H9 (cell line): ENCODE data around the gene UBE3B. TPM values are rescaled to one million over a fixed set of nuclear protein-coding genes. Genes with fewer than 3 reads are reported as not detected.

ENCODE experiments used
- DNase-seq: peaks from one replicate; pipeline ENCODE4 v3.0.0-alpha.2; 2017
- H2AFZ ChIP-seq: one replicate; pipeline ENCODE4 v1.6.1; 2013; ENCODE audit warnings: mild to moderate bottlenecking, low read length, control low read depth, moderate library complexity
- H2AK5ac ChIP-seq: 2 replicates; pipeline ENCODE4 v1.6.1; 2013; ENCODE audit warnings: low read length, control low read depth, mixed read lengths; ENCODE audit not compliant: insufficient read length
- H2BK120ac ChIP-seq: one replicate; pipeline ENCODE4 v1.6.1; 2013; ENCODE audit warnings: low read depth, mild to moderate bottlenecking, low read length, control low read depth, inconsistent platforms; ENCODE audit not compliant: poor library complexity, severe bottlenecking
- H2BK12ac ChIP-seq: 2 replicates; pipeline ENCODE4 v1.6.1; 2013; ENCODE audit warnings: low read length, control low read depth, mixed read lengths, low read depth; ENCODE audit not compliant: insufficient read length
- H2BK15ac ChIP-seq: 2 replicates; pipeline ENCODE4 v1.6.1; 2013; ENCODE audit warnings: low read depth, low read length, control low read depth
- H2BK20ac ChIP-seq: one replicate; pipeline ENCODE4 v1.6.1; 2013; ENCODE audit warnings: low read depth, mild to moderate bottlenecking, low read length, control low read depth, inconsistent platforms; ENCODE audit not compliant: poor library complexity, severe bottlenecking
- H2BK5ac ChIP-seq: 2 replicates; pipeline ENCODE4 v1.6.1; 2013; ENCODE audit warnings: low read length, control low read depth, mixed read lengths; ENCODE audit not compliant: insufficient read length
- H3K14ac ChIP-seq: 2 replicates; pipeline ENCODE4 v1.6.1; 2013; ENCODE audit warnings: low read length, control low read depth; ENCODE audit not compliant: insufficient read depth
- H3K18ac ChIP-seq: 2 replicates; pipeline ENCODE4 v1.6.1; 2013; ENCODE audit warnings: low read depth, mild to moderate bottlenecking, mixed read lengths, low read length, control low read depth; ENCODE audit not compliant: insufficient read length
- H3K23ac ChIP-seq: 2 replicates; pipeline ENCODE4 v1.6.1; 2013; ENCODE audit warnings: low read length, control low read depth, mixed read lengths, low read depth; ENCODE audit not compliant: insufficient read length
- H3K23me2 ChIP-seq: 2 replicates; pipeline ENCODE4 v1.6.1; 2013; ENCODE audit warnings: low read depth, mild to moderate bottlenecking, mixed read lengths, low read length, control low read depth; ENCODE audit not compliant: insufficient read length, poor library complexity, severe bottlenecking
- H3K27ac ChIP-seq: 2 replicates; pipeline ENCODE4 v1.5.1; 2013; ENCODE audit warnings: low read length, control low read depth, mixed read lengths, low read depth; ENCODE audit not compliant: insufficient read length
- H3K27me3 ChIP-seq: 2 replicates; pipeline ENCODE4 v1.6.1; 2013; ENCODE audit warnings: low read length, control low read depth, inconsistent platforms; ENCODE audit not compliant: insufficient read depth
- H3K4ac ChIP-seq: 2 replicates; pipeline ENCODE4 v1.6.1; 2013; ENCODE audit warnings: low read depth, mild to moderate bottlenecking, control low read depth, inconsistent platforms, low read length, moderate library complexity
- H3K4me1 ChIP-seq: 2 replicates; pipeline ENCODE4 v1.6.1; 2013; ENCODE audit warnings: low read length, control low read depth, inconsistent platforms; ENCODE audit not compliant: insufficient read depth
- H3K4me2 ChIP-seq: 2 replicates; pipeline ENCODE4 v1.6.1; 2013; ENCODE audit warnings: low read length, control low read depth, mixed read lengths; ENCODE audit not compliant: insufficient read length, insufficient read depth
- H3K56ac ChIP-seq: 2 replicates; pipeline ENCODE4 v1.6.1; 2013; ENCODE audit warnings: low read depth, mild to moderate bottlenecking, mixed read lengths, low read length, control low read depth; ENCODE audit not compliant: insufficient read length
- H3K79me1 ChIP-seq: 2 replicates; pipeline ENCODE4 v1.6.1; 2013; ENCODE audit warnings: low read depth, mild to moderate bottlenecking, moderate library complexity, low read length, control low read depth, inconsistent platforms; ENCODE audit not compliant: insufficient read depth, poor library complexity, severe bottlenecking
- H3K79me2 ChIP-seq: 2 replicates; pipeline ENCODE4 v1.6.1; 2013; ENCODE audit warnings: low read length, control low read depth, inconsistent platforms; ENCODE audit not compliant: insufficient read depth
- H3K9ac ChIP-seq: 2 replicates; pipeline ENCODE4 v1.6.1; 2013; ENCODE audit warnings: low read length, control low read depth, mixed read lengths; ENCODE audit not compliant: insufficient read length; ENCODE audit errors: extremely low read depth
- H3K9me3 ChIP-seq: one replicate; pipeline ENCODE4 v1.6.1; 2013; ENCODE audit warnings: low read depth, low read length, inconsistent platforms; ENCODE audit not compliant: control insufficient read depth
- H3T11ph ChIP-seq: one replicate; pipeline ENCODE4 v1.6.1; 2013; ENCODE audit warnings: mild to moderate bottlenecking, low read length, control low read depth, inconsistent platforms
- H4K20me1 ChIP-seq: one replicate; pipeline ENCODE4 v1.6.1; 2013; ENCODE audit not compliant: control insufficient read depth, insufficient read length, insufficient read depth
- H4K5ac ChIP-seq: 2 replicates; pipeline ENCODE4 v1.6.1; 2013; ENCODE audit warnings: low read depth, mild to moderate bottlenecking, mixed read lengths, low read length, control low read depth; ENCODE audit not compliant: insufficient read length
- H4K8ac ChIP-seq: replicated peaks from 2 replicates; pipeline ENCODE4 v1.6.1; 2013; ENCODE audit warnings: low read length, control low read depth, mixed read lengths, low read depth; ENCODE audit not compliant: insufficient read length
- H4K91ac ChIP-seq: 2 replicates; pipeline ENCODE4 v1.6.1; 2013; ENCODE audit warnings: low read depth, mild to moderate bottlenecking, moderate library complexity, mixed read lengths, low read length, control low read depth; ENCODE audit not compliant: insufficient read length
- H3K27ac Mint-ChIP-seq, 3 experiments: 2 replicates in 2 of 3; 3 replicates in 1 of 3; pipeline ENCODE4 v1.8.0; 2020 to 2021; ENCODE audit warnings: mixed read lengths in 3 of 3, mild to moderate bottlenecking in 1 of 3, moderate library complexity in 1 of 3
- H3K27me3 Mint-ChIP-seq: 2 replicates; pipeline ENCODE4 v1.8.0; 2021; ENCODE audit warnings: low read depth, mild to moderate bottlenecking, moderate library complexity, mixed read lengths
- H3K36me3 Mint-ChIP-seq, 3 experiments: 2 replicates in 2 of 3; 3 replicates in 1 of 3; pipeline ENCODE4 v1.8.0; 2020 to 2021; ENCODE audit warnings: low read depth in 3 of 3, mixed read lengths in 3 of 3; ENCODE audit not compliant: insufficient read depth in 1 of 3
- H3K4me1 Mint-ChIP-seq, 2 experiments: 2 replicates each; pipeline ENCODE4 v1.8.0; 2020; ENCODE audit warnings: mixed read lengths in 2 of 2
- H3K4me3 Mint-ChIP-seq, 2 experiments: 2 replicates in 1 of 2; 3 replicates in 1 of 2; pipeline ENCODE4 v1.8.0; 2020 to 2021; ENCODE audit warnings: mild to moderate bottlenecking in 2 of 2, mixed read lengths in 2 of 2, moderate library complexity in 1 of 2
- H3K9me3 Mint-ChIP-seq, 2 experiments: 2 replicates in 1 of 2; 3 replicates in 1 of 2; pipeline ENCODE4 v1.8.0; 2020; ENCODE audit warnings: mild to moderate bottlenecking in 2 of 2, mixed read lengths in 2 of 2, moderate library complexity in 1 of 2
- CTCF ChIP-seq: fragments of 200-600 bp; sonication (generic); conservative IDR thresholded peaks from 3 replicates; pipeline ENCODE4 v1.8.0; 2021; ENCODE audit warnings: antibody characterized with exemption, mild to moderate bottlenecking
- WGBS: extraction: QIAGEN DNeasy Blood & Tissue Kit; methylation state at CpG from one replicate; pipeline ENCODE4 v1.1.7; 2013; ENCODE audit warnings: missing lambda C conversion rate, low lambda C conversion rate, mixed read lengths; ENCODE audit not compliant: insufficient read length; ENCODE audit errors: extremely low coverage; 5-methylcytosine and 5-hydroxymethylcytosine counted together
- total RNA-seq: library from RNA; stranded (reverse); gene quantifications from 2 replicates; pipeline ENCODE4 v1.2.1, GENCODE V29; 2021

Gene UBE3B
- total RNA-seq, 1 experiment from 2014 or later = 24.2 TPM

DNA sequence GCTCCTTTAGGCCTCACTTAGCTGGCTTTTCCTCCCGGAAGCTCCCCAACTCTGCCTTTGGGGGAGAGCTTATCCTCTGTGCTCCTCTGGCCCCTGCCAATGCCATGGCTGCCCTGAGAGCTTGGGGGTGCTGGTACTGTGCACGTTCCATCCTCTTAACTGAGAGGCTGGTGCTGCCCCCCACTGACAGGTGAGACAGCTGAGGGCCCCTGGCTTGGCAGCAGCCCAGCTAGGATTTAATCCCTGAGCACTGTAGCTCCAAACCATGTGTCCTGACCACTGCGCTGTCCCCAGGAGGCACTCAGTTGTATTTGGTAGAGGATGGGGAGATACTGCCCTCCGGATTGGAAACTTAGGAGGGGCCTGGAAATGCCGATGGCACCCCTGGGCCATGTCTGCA lies 46.1 kb downstream of the UBE3B start:
- Histone ChIP-seq H2BK20ac (no peak overlapping the region), H2AFZ (no peak overlapping the region), H4K8ac (no peak overlapping the region), H3K4me2 (no peak overlapping the region), H3K27me3 (no peaks in the 10 kb centered on the region), H3K79me2 (no peaks in the 10 kb centered on the region), H2BK120ac (no peak overlapping the region), H4K5ac (no peak overlapping the region), H3T11ph (no peak overlapping the region), H3K9ac (no peak overlapping the region), H3K27ac (no peak overlapping the region), H2AK5ac (no peak overlapping the region), H3K23me2 (no peaks in the 10 kb centered on the region), H4K91ac (no peak overlapping the region), H3K4me1 (no peaks in the 10 kb centered on the region), H3K23ac (no peak overlapping the region), H3K79me1 (no peaks in the 10 kb centered on the region), H3K14ac (no peak overlapping the region), H4K20me1 (no peaks in the 10 kb centered on the region), H3K56ac (no peak overlapping the region), H3K9me3 (no peaks in the 10 kb centered on the region), H2BK12ac (no peak overlapping the region), H2BK15ac (no peak overlapping the region), H3K4ac (no peak overlapping the region), H3K18ac (no peak overlapping the region), H2BK5ac (no peak overlapping the region)
- Mint-ChIP-seq H3K27ac (no peak overlapping the region; a peak in 3 of 7 replicates), H3K9me3 (no peaks in the 10 kb centered on the region), H3K27me3 (no peaks in the 10 kb centered on the region), H3K4me1 (peaks cover 17 to 47% of the 10 kb centered on the region in 2 experiments), H3K36me3 (peaks cover 7 to 44% (median 39%) of the 10 kb centered on the region in 3 experiments), H3K4me3 (no peak overlapping the region)
- no peak for TF ChIP-seq CTCF
- DNase-seq = no peak
- no CpG with 5 or more reads among the region's 5 CpGs for WGBS
